ENCODE results near the gene DUSP22. TPM values are rescaled to one million over a fixed set of nuclear protein-coding genes. Genes with fewer than 3 reads are reported as not detected.

The DUSP22 gene
- total RNA-seq, 1 donor from 2014 or later = 40.0 TPM

- H3K4me2 ChIP-seq = no peak overlapping the region
- H3K9me3 Mint-ChIP-seq = peaks cover 39% of the 10 kb centered on the region
- no peak overlapping the region for H3K27ac ChIP-seq
- no peaks in the 10 kb centered on the region for H3K4me1 ChIP-seq
- H3K4me1 Mint-ChIP-seq = peaks cover 2% of the 10 kb centered on the region
- H4K20me1 ChIP-seq (ENCODE audit: low read depth) = no peaks in the 10 kb centered on the region
- no peak overlapping the region for H3K4me3 Mint-ChIP-seq
- no peak overlapping the region for H2AFZ ChIP-seq (replicated peaks)
- no peaks in the 10 kb centered on the region for H3K9me3 ChIP-seq (ENCODE audit: low read depth)
- H3K9ac ChIP-seq = no peak overlapping the region
- H3K27ac Mint-ChIP-seq = no peak overlapping the region
- no peaks in the 10 kb centered on the region for H3K36me3 Mint-ChIP-seq
- H3K27me3 Mint-ChIP-seq (ENCODE audit: insufficient read depth, low read depth) = peaks cover 9% of the 10 kb centered on the region
- no peaks in the 10 kb centered on the region for H3K79me2 ChIP-seq (ENCODE audit: low read depth)
- H3K27me3 ChIP-seq = peaks cover 3% of the 10 kb centered on the region
- no peaks in the 10 kb centered on the region for H3K36me3 ChIP-seq
- TF ChIP-seq EZH2 (IDR thresholded peaks at IDR 0.05) (no peak), CTCF (IDR thresholded peaks at IDR 0.05) (no peak), EZH2phosphoT487 (IDR thresholded peaks at IDR 0.05) (no peak)
- H3F3A ChIP-seq (ENCODE audit: low read depth) = no peaks in the 10 kb centered on the region
- no peak overlapping the region for H3K4me3 ChIP-seq
- DNase-seq (ENCODE audit: low spot score) = no peak
Observed at GRCh38 chr6:378958-379409, 86.7 kb downstream of the DUSP22 start.

DNA sequence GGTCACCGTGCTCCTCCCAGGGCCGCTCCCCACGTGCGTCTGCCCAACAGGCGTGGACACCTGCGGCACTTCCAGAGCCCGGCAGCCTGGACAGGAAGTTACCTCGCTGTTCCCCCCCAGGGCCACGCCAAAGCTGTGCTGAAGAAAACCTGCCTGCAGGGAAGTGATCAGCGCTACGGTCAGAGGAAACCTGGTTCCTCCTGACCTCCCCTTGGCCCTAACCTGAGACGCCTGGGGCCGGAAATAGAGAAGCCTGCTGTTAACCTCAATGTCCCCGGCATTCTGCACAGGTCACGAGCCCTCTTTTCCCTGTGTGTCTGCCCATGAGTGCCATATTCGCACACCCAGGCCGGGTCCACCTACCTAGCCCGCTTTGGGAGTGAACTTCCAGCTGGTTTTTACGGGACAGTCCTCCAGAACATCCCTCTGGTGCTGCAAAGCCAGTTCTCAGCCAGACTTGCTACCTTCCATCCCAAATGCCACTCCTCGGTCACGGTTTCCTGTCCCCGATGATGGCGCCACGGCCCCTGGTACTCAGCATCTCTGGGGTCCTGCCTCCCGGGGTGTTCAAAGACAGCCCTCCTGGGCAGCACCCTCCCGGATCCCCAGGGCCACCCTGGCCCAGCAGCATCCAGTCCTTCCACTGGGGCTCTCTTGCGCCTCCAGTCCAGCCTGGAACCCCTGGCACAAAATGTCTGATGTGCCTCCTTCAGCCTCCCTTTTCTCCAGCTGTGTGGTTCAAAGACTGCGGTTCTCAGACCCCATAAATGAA, 87.3 kb downstream of the DUSP22 start:
- no peaks in the 10 kb centered on the region for H3K79me2 ChIP-seq (ENCODE audit: low read depth)
- no peak for DNase-seq (ENCODE audit: low spot score)
- no peaks in the 10 kb centered on the region for H3K36me3 ChIP-seq
- no peaks in the 10 kb centered on the region for H3K4me1 ChIP-seq
- H3K27ac ChIP-seq = no peak overlapping the region
- Mint-ChIP-seq H3K4me3 (no peak overlapping the region), H3K9me3 (peaks cover 35% of the 10 kb centered on the region), H3K4me1 (no peaks in the 10 kb centered on the region), H3K27ac (no peak overlapping the region), H3K36me3 (no peaks in the 10 kb centered on the region), H3K27me3 (ENCODE audit: insufficient read depth, low read depth) (peaks cover 9% of the 10 kb centered on the region)
- H3F3A ChIP-seq (ENCODE audit: low read depth) = no peaks in the 10 kb centered on the region
- H3K9me3 ChIP-seq (ENCODE audit: low read depth) = no peaks in the 10 kb centered on the region
- no peak overlapping the region for H3K4me2 ChIP-seq
- H2AFZ ChIP-seq (replicated peaks) = no peak overlapping the region
- TF ChIP-seq EZH2phosphoT487 (IDR thresholded peaks at IDR 0.05) (no peak), CTCF (IDR thresholded peaks at IDR 0.05) (no peak), EZH2 (IDR thresholded peaks at IDR 0.05) (no peak)
- H3K9ac ChIP-seq = no peak overlapping the region
- peaks cover 2% of the 10 kb centered on the region for H3K27me3 ChIP-seq
- no peaks in the 10 kb centered on the region for H4K20me1 ChIP-seq (ENCODE audit: low read depth)
- no peak overlapping the region for H3K4me3 ChIP-seq

DNA sequence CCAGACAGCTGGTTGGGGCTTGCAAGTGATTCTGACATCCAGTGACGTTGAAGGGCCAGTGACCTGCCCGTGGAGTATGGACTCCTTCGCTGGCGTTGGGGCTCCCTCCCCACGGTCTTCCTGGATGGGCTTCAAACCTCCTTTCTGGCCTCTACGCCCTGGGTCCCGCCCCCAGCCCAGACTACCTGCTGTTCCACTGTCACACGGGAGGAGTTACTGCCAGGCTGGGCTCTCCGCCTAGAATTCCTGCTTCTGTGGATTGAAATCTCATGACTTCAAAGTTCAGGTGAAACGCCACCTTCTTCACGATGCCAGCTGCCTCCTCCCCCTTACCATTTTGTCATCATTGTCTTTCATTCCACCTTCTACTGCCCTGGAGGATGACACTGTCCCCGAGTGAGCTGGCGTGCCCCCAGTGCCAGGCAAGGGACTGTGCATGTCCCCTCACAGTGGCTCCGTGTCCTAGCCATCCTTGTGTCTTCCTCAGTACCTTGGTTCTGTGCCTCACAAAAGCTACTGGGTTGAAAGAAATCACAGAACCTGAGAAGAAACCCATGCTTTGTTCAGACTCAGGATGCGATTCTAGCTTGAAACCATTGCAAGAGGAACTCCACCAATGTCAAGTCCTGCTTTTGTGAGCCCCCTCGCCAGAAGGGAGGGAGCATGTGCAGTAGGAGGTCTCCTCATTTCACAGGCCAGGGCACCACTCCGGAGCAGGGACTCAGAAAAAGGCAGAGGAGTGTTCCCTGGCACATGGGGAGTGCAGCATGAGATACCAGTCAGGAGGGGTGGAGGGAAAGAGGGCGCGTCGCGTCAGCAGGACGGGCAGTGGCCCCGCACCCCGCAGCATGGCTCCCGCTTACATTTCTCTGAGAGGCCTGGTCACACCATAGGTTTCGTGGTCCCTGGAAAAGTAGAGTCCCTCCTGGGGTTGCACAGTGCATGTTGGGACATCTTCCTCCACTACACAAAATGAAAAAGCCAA, 88.2 kb downstream of the DUSP22 start:
- TF ChIP-seq EZH2 (IDR thresholded peaks at IDR 0.05) (no peak), EZH2phosphoT487 (IDR thresholded peaks at IDR 0.05) (no peak), CTCF (IDR thresholded peaks at IDR 0.05) (no peak)
- H3K4me2 ChIP-seq = no peak overlapping the region
- no peaks in the 10 kb centered on the region for H3K36me3 Mint-ChIP-seq
- H3K4me3 ChIP-seq = no peak overlapping the region
- no peaks in the 10 kb centered on the region for H3K4me1 Mint-ChIP-seq
- H3K4me1 ChIP-seq = no peaks in the 10 kb centered on the region
- H4K20me1 ChIP-seq (ENCODE audit: low read depth) = no peaks in the 10 kb centered on the region
- H3K9ac ChIP-seq = no peak overlapping the region
- H3F3A ChIP-seq (ENCODE audit: low read depth) = no peaks in the 10 kb centered on the region
- H3K27me3 ChIP-seq = no peaks in the 10 kb centered on the region
- H3K9me3 ChIP-seq (ENCODE audit: low read depth) = no peaks in the 10 kb centered on the region
- DNase-seq (ENCODE audit: low spot score) = no peak
- H2AFZ ChIP-seq (replicated peaks) = no peak overlapping the region
- H3K36me3 ChIP-seq = no peaks in the 10 kb centered on the region
- H3K4me3 Mint-ChIP-seq = no peak overlapping the region
- no peak overlapping the region for H3K27ac ChIP-seq
- H3K27me3 Mint-ChIP-seq (ENCODE audit: insufficient read depth, low read depth) = peaks cover 13% of the 10 kb centered on the region
- peaks cover 29% of the 10 kb centered on the region for H3K9me3 Mint-ChIP-seq
- H3K27ac Mint-ChIP-seq = no peak overlapping the region
- no peaks in the 10 kb centered on the region for H3K79me2 ChIP-seq (ENCODE audit: low read depth)
